Stomach (tissue), 9 donors: ENCODE results near the gene ADAM19. TPM values are rescaled to one million over a fixed set of nuclear protein-coding genes. Genes with fewer than 3 reads are reported as not detected.

Source experiments
- DNase-seq, 2 donors: peaks; one replicate each; pipeline versions ENCODE4 v3.0.0 to v3.0.0-alpha.2; 2013 to 2019
- H3K27ac ChIP-seq, 5 donors: fragments of 200-600 bp in 4 of 5; sonication (generic) in 4 of 5; one replicate each; pipeline ENCODE4 v1.5.1; 2013 to 2019; ENCODE audit warnings: mild to moderate bottlenecking in 1 of 5, moderate library complexity in 1 of 5
- H3K27me3 ChIP-seq, 3 donors: fragments of 200-600 bp; sonication (generic); one replicate each; pipeline ENCODE4 v1.5.1; 2017 to 2019; ENCODE audit warnings: mixed run types in 1 of 3
- H3K36me3 ChIP-seq, 4 donors: fragments of 200-600 bp; sonication (generic); 1 replicate in 3 of 4; 2 replicates in 1 of 4; pipeline ENCODE4 v1.5.1; 2016 to 2019
- H3K4me1 ChIP-seq, 4 donors: fragments of 200-600 bp; sonication (generic); one replicate each; pipeline ENCODE4 v1.5.1; 2016 to 2019
- H3K4me3 ChIP-seq, 4 donors: fragments of 200-600 bp; sonication (generic) in 3 of 4; one replicate each; pipeline ENCODE4 v1.5.1; 2016 to 2019; ENCODE audit warnings: mild to moderate bottlenecking in 1 of 4
- H3K9me3 ChIP-seq, 4 donors: fragments of 200-600 bp; sonication (generic); one replicate each; pipeline ENCODE4 v1.5.1; 2016 to 2019
- CTCF ChIP-seq, 7 experiments: fragments of 450-650 bp in 4 of 7; fragments of 200-600 bp in 3 of 7; sonication (generic) in 3 of 7; IDR thresholded peaks; one replicate each; pipeline ENCODE4 v1.5.1; 2016 to 2019; ENCODE audit warnings: antibody characterized with exemption in 7 of 7, control low read depth in 2 of 7, mild to moderate bottlenecking in 1 of 7
- EP300 ChIP-seq: sonication (generic); formaldehyde crosslinking; IDR thresholded peaks from one replicate; pipeline ENCODE4 v1.6.1; 2017; ENCODE audit warnings: antibody characterized with exemption
- POLR2A ChIP-seq, 4 donors: fragments of 450-650 bp; IDR thresholded peaks; one replicate each; pipeline ENCODE4 v1.6.1; 2016; ENCODE audit warnings: antibody characterized with exemption in 4 of 4, control low read depth in 2 of 4, mild to moderate bottlenecking in 1 of 4, moderate library complexity in 1 of 4
- POLR2AphosphoS5 ChIP-seq, 3 donors: sonication (generic); formaldehyde crosslinking; IDR thresholded peaks; one replicate each; pipeline ENCODE4 v1.6.1; 2016; ENCODE audit warnings: antibody characterized with exemption in 3 of 3
- WGBS, 5 donors: extraction: QIAGEN DNeasy Blood & Tissue Kit in 3 of 5; methylation state at CpG; one replicate each; pipeline versions ENCODE4 v1.1.5 to v1.1.7; 2013 to 2018; 5-methylcytosine and 5-hydroxymethylcytosine counted together
- intact Hi-C: fragments of 100-400 bp; cut with DNase I; formaldehyde crosslinking; loops from one replicate; pipeline ENCODE4 v1.15.1; 2023; ENCODE audit warnings: low total_unique reads
- polyA plus RNA-seq, 3 donors: library from polyadenylated mRNA; stranded (reverse); fragments of 200-250 nt; gene quantifications; one replicate each; pipeline ENCODE4 v1.2.3, GENCODE V29; 2013
- total RNA-seq, 5 donors: library from RNA; depleted of rRNA; stranded (reverse); fragments of >200 nt; gene quantifications; one replicate each; pipeline versions ENCODE4 v1.1.0 to v1.2.3, GENCODE V29; 2014 to 2016
- donor health status: healthy with polysubstance abuse.
- donor health status: Bipolar disorder and iron deficiency.
- donor health status: healthy.

The ADAM19 gene
- total and polyA plus RNA-seq, 8 donors, result 1.2 to 42.8 (median 6.4) TPM

- Histone ChIP-seq H3K36me3 (peaks cover 0 to 70% (median 50%) of the 10 kb centered on the region in 4 donors), H3K27me3 (no peaks in the 10 kb centered on the region), H3K4me3 (no peak overlapping the region), H3K27ac (peak overlapping the region in 1 of 5 donors; percentile 75), H3K9me3 (no peaks in the 10 kb centered on the region), H3K4me1 (peaks cover 0 to 64% (median 32%) of the 10 kb centered on the region in 4 donors)
- intact Hi-C loops, result no loop called here
- no peak for TF ChIP-seq EP300
- 93 to 97% (median 96%) methylated on average over 7 of the region's 7 CpGs for WGBS, 5 donors
- no peak for DNase-seq
These were observed 93.9 kb downstream of the ADAM19 start for GRCh38 chr5:157481666-157482065.

GRCh38 chr5:157481265-157481664 is 94.3 kb downstream of the ADAM19 start:
- WGBS, 5 donors, result 65 to 72% (median 70%) methylated on average over 4 of the region's 4 CpGs
- Histone ChIP-seq H3K4me3 (no peak overlapping the region), H3K4me1 (peaks cover 0 to 61% (median 32%) of the 10 kb centered on the region in 4 donors), H3K27ac (peak overlapping the region in 3 of 5 donors; percentile 7 to 75 (median 73)), H3K36me3 (peaks cover 0 to 66% (median 47%) of the 10 kb centered on the region in 4 donors), H3K27me3 (no peaks in the 10 kb centered on the region), H3K9me3 (no peaks in the 10 kb centered on the region)
- TF ChIP-seq POLR2A (IDR thresholded peaks at IDR 0.05), result no peak
- no peak for TF ChIP-seq EP300
- TF ChIP-seq POLR2AphosphoS5 (IDR thresholded peaks at IDR 0.05), result no peak
- no peak for TF ChIP-seq CTCF (IDR thresholded peaks at IDR 0.05)
- no peak for DNase-seq
- intact Hi-C loops, result no loop called here

GRCh38 chr5:157479612-157480510 is 95.7 kb downstream of the ADAM19 start:
- H3K4me1 ChIP-seq, result peaks cover 0 to 49% (median 24%) of the 10 kb centered on the region in 4 donors
- WGBS, 5 donors, result 53 to 65% (median 62%) methylated on average over 11 to 15 of the region's 15 CpGs
- no peaks in the 10 kb centered on the region for H3K27me3 ChIP-seq
- H3K27ac ChIP-seq, result peak overlapping the region in 4 of 5 donors; percentile 0 to 75 (median 38)
- H3K36me3 ChIP-seq, result peaks cover 0 to 55% (median 38%) of the 10 kb centered on the region in 4 donors
- TF ChIP-seq EP300, result no peak
- TF ChIP-seq POLR2A (IDR thresholded peaks at IDR 0.05), result no peak
- TF ChIP-seq POLR2AphosphoS5 (IDR thresholded peaks at IDR 0.05), result no peak
- no peak for TF ChIP-seq CTCF (IDR thresholded peaks at IDR 0.05)
- no peak overlapping the region for H3K4me3 ChIP-seq
- H3K9me3 ChIP-seq, result no peaks in the 10 kb centered on the region
- no peak for DNase-seq
- intact Hi-C loops, result loop anchor here (10.0 kb wide), 1 partner anchor 155 kb away; no protein-coding TSS in a partner anchor

GRCh38 chr5:157479166-157479565 is 96.4 kb downstream of the ADAM19 start:
- H3K4me1 ChIP-seq, result peaks cover 0 to 49% (median 21%) of the 10 kb centered on the region in 4 donors
- no peaks in the 10 kb centered on the region for H3K9me3 ChIP-seq
- H3K27ac ChIP-seq, result peak overlapping the region in 4 of 5 donors; percentile 0 to 75 (median 38)
- H3K4me3 ChIP-seq, result no peak overlapping the region
- WGBS, 5 donors, result 69 to 81% (median 73%) methylated on average over 4 of the region's 4 CpGs
- no peak for DNase-seq
- TF ChIP-seq POLR2A (IDR thresholded peaks at IDR 0.05), result no peak
- no peak for TF ChIP-seq POLR2AphosphoS5 (IDR thresholded peaks at IDR 0.05)
- H3K36me3 ChIP-seq, result peaks cover 0 to 48% (median 34%) of the 10 kb centered on the region in 4 donors
- H3K27me3 ChIP-seq, result no peaks in the 10 kb centered on the region
- intact Hi-C loops, result loop anchor here (10.0 kb wide), 1 partner anchor 154 kb away; no protein-coding TSS in a partner anchor

GRCh38 chr5:157478726-157479125 is 96.8 kb downstream of the ADAM19 start:
- peak overlapping the region in 4 of 5 donors; percentile 2 to 75 (median 52) for H3K27ac ChIP-seq

More at GRCh38 chr5:157478726-157479125, 96.8 kb downstream of the ADAM19 start:
- Histone ChIP-seq H3K9me3 (no peaks in the 10 kb centered on the region), H3K4me3 (no peak overlapping the region), H3K27me3 (no peaks in the 10 kb centered on the region), H3K36me3 (peaks cover 0 to 43% (median 31%) of the 10 kb centered on the region in 4 donors), H3K4me1 (peaks cover 0 to 49% (median 23%) of the 10 kb centered on the region in 4 donors)
- no peak for TF ChIP-seq EP300
- no peak for TF ChIP-seq CTCF (IDR thresholded peaks at IDR 0.05)
- no peak for TF ChIP-seq POLR2A (IDR thresholded peaks at IDR 0.05)
- TF ChIP-seq POLR2AphosphoS5 (IDR thresholded peaks at IDR 0.05), result no peak
- no peak for DNase-seq
- intact Hi-C loops, result loop anchor here (10.0 kb wide), 1 partner anchor 154 kb away; no protein-coding TSS in a partner anchor
- whole genome bisulfite sequencing, 5 donors, result 70 to 89% (median 79%) methylated on average over 2 of the region's 2 CpGs
